Psoas muscle (tissue), 8 donors: Measurements from ENCODE around the gene LTB. TPM values are rescaled to one million over a fixed set of nuclear protein-coding genes. Genes with fewer than 3 reads are reported as not detected.
A peak's percentile ranks its signal among the peaks of the same experiment; 100 is the strongest.

Experiments used
- ATAC-seq, 4 donors: fragments of 200-7000 bp; cut with Tn5 transposase; one replicate each; pipeline ENCODE4 v1.9.1; 2020; ENCODE audit warnings: moderate library complexity in 3 of 4, mild to moderate bottlenecking in 2 of 4
- DNase-seq, 2 donors: peaks; one replicate each; pipeline ENCODE4 v3.0.0-alpha.2; 2020
- H3K27ac ChIP-seq: fragments of 200-600 bp; one replicate; pipeline ENCODE4 v1.8.0; 2022
- H3K27me3 ChIP-seq, 3 donors: fragments of 200-600 bp in 1 of 3; one replicate each; pipeline versions ENCODE4 v1.6.1 to v1.8.0; 2013 to 2022; ENCODE audit warnings: low read length in 2 of 3, mild to moderate bottlenecking in 2 of 3, moderate library complexity in 1 of 3; ENCODE audit not compliant: insufficient read depth in 3 of 3
- H3K36me3 ChIP-seq, 2 donors: fragments of 200-600 bp in 1 of 2; one replicate each; pipeline versions ENCODE4 v1.6.1 to v1.8.0; 2013 to 2022; ENCODE audit warnings: low read depth in 1 of 2, mild to moderate bottlenecking in 1 of 2, moderate library complexity in 1 of 2; ENCODE audit not compliant: insufficient read depth in 1 of 2
- H3K4me1 ChIP-seq: fragments of 200-600 bp; one replicate; pipeline ENCODE4 v1.8.0; 2022
- H3K4me3 ChIP-seq: fragments of 200-600 bp; one replicate; pipeline ENCODE4 v1.8.0; 2022; ENCODE audit warnings: mild to moderate bottlenecking
- H3K9me3 ChIP-seq: fragments of 200-600 bp; one replicate; pipeline ENCODE4 v1.8.0; 2022
- WGBS, 3 donors: extraction: QIAGEN DNeasy Blood & Tissue Kit; methylation state at CpG; one replicate each; pipeline versions ENCODE4 v1.1.6 to v1.1.7; 2013; 5-methylcytosine and 5-hydroxymethylcytosine counted together
- intact Hi-C, 2 donors: fragments of 100-400 bp; cut with DNase I; formaldehyde crosslinking; loops; one replicate each; pipeline versions ENCODE4 v1.11.0 to v1.14.2; 2022
- polyA plus RNA-seq, 3 donors: library from polyadenylated mRNA; stranded (reverse); fragments of 200-250 nt; gene quantifications; one replicate each; pipeline ENCODE4 v1.2.3, GENCODE V29; 2013
- total RNA-seq, 4 donors: library from RNA; stranded (reverse); fragmentation: NEBNext Ultra II Directional in 2 of 4; extraction: Animal tissue kit (Norgen Biotek cat#: 25700) in 2 of 4; gene quantifications; one replicate each; pipeline versions ENCODE4 v1.2.1 to v1.2.4, GENCODE V29; 2021 to 2023
- TF ChIP-seq, protein P1 (sequence below): fragments of 200-600 bp; IDR thresholded peaks from one replicate; pipeline ENCODE4 v1.8.0; 2022; ENCODE audit warnings: antibody characterized with exemption
- donor health status: healthy with polysubstance abuse.
- donor health status: DM: no; HTN: no; CAD: no; lungs with moderate emphysema.
- donor health status: Bipolar disorder and iron deficiency.
- donor health status: healthy.
- donor health status: DM: yes; HTN: yes; CAD: no.
- donor health status: DM: no; HTN: no; CAD: no.
- donor health status: DM: no; HTN: no; CAD: no.
- donor health status: DM: yes; HTN: yes; CAD: no.

The LTB gene
- total and polyA plus RNA-seq, 7 donors: 0.08 to 1.0 (median 0.71) TPM

DNA sequence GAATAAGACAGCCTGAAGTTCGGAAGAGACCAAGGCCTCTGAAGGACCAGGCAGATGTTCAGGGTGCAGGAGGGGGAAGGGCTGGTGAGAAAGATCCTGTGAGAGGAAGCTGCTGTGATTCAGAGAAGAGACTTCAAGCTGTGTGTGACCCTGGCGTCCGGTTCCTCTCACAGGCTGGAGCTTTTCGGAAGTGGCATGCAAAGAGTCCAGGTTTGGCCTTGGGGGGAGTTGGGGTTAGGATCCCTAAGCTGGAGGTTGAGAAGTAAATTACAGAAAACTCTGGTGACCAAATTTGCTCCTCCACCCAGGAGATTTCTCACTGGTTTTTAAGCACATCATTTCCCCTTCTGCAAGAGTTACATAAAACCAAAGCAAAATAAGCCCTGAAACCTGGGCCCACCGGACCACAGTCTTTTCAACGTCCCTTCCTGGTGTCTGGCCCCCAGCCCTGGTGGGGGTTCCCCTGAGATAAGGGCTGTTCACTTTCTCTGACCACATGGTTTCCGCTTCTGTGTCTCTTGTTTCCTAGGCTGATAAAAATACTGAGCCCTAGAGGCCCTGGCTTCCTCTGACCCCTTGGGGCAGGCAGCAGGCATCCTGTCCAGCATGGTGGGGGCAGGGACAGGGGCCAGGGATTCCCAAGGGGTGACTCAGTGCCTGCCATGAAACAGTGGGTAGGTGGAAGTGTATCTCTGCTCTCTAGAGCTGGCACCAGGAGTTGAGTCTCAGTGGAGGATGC is 22.1 kb downstream of the LTB start:
- intact Hi-C loops: no loop called here
- Histone ChIP-seq H3K4me3 (peak overlapping the region; percentile 13), H3K36me3 (peaks cover 3 to 44% of the 10 kb centered on the region in 2 donors), H3K9me3 (no peaks in the 10 kb centered on the region), H3K27me3 (no peaks in the 10 kb centered on the region), H3K27ac (peak overlapping the region; percentile 58), H3K4me1 (peaks cover 22% of the 10 kb centered on the region)
- TF ChIP-seq, protein P1, sequence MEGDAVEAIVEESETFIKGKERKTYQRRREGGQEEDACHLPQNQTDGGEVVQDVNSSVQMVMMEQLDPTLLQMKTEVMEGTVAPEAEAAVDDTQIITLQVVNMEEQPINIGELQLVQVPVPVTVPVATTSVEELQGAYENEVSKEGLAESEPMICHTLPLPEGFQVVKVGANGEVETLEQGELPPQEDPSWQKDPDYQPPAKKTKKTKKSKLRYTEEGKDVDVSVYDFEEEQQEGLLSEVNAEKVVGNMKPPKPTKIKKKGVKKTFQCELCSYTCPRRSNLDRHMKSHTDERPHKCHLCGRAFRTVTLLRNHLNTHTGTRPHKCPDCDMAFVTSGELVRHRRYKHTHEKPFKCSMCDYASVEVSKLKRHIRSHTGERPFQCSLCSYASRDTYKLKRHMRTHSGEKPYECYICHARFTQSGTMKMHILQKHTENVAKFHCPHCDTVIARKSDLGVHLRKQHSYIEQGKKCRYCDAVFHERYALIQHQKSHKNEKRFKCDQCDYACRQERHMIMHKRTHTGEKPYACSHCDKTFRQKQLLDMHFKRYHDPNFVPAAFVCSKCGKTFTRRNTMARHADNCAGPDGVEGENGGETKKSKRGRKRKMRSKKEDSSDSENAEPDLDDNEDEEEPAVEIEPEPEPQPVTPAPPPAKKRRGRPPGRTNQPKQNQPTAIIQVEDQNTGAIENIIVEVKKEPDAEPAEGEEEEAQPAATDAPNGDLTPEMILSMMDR: no peak
- peak; percentile 62 to 75 for DNase-seq
- 48 to 65% (median 62%) methylated on average over 7 of the region's 7 CpGs for WGBS, 3 donors
- ATAC-seq: peak; percentile 76 to 84 (median 78)

DNA sequence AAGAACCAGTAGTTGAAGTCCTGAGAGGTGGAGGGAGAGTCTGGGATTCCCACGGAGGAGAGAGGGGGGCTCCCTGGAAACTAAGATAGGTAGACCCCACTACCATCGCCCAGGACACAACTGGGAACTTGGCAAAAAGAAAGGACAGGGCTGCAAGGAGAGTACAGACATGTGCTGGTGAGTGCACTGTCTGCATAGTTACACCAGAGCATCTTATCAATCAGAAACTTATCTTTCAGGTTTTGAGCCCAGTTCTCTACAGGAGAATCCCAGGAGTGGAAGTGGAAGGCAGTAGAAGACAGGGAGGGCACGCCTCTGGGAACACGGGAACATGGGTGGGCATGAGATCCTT is 22.6 kb downstream of the LTB start:
- H3K36me3 ChIP-seq: peaks cover 3 to 47% of the 10 kb centered on the region in 2 donors
- no peak for DNase-seq

DNA sequence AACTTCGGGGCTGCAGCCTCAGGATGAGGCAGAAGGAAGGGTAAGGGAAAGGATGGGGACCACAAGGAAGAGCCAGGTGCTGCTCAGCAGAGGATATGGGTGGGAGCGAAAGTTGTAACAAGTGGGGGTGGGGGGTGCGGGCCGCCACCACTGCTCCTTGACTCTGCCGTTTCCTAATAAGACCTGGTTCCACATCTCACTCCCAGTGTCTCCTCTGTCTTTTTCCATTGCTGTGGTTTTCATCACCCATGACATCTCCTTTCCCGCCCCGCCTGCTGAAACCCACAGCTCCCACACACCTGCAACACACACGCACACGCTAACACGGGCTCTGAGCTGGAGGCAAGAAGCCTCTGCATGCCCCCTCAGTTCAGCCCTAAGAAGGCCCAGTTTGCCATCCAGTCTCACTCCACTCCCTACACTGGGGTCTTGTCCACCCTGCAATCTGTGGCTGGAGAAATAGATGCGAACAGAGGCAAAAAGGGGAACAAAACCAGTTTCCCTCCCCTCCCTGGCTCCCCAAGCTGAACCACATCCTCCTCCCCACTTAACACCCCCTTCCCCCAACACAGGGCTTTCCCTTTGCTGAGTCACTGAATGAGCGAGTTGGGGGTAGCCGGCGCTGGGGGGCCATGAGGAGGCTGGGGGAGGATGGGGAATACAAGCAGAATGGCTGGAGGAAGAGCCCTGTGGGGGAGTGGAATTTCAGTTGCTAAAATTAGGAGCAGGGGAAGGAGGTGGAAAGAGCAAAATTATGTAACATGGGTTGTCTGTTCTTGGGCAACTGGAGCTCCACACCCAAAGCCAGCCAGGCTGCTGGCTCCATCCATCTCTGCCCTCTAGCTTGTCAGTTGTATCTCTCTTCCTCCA is 23.4 kb downstream of the LTB start:
- peaks cover 3 to 54% of the 10 kb centered on the region in 2 donors for H3K36me3 ChIP-seq
- ATAC-seq (peak; percentile 32 to 50 (median 40)), DNase-seq (peak in 1 of 2 donors; percentile 33)
- no peak overlapping the region for H3K4me3 ChIP-seq
- TF ChIP-seq, protein P1: no peak
- 78 to 83% (median 79%) methylated on average over 14 of the region's 14 CpGs for WGBS, 3 donors
- peaks cover 22% of the 10 kb centered on the region for H3K4me1 ChIP-seq
- peak overlapping the region; percentile 58 for H3K27ac ChIP-seq
- no peaks in the 10 kb centered on the region for H3K27me3 ChIP-seq
- intact Hi-C loops: no loop called here
- H3K9me3 ChIP-seq: no peaks in the 10 kb centered on the region

More for the DNA sequence above, 22.6 kb downstream of the LTB start:
- WGBS, 3 donors: 61 to 64% (median 63%) methylated on average over 4 of the region's 4 CpGs
- Histone ChIP-seq H3K9me3 (no peaks in the 10 kb centered on the region), H3K27me3 (no peaks in the 10 kb centered on the region), H3K27ac (peak overlapping the region; percentile 58), H3K4me3 (no peak overlapping the region), H3K4me1 (peaks cover 22% of the 10 kb centered on the region)
- TF ChIP-seq, protein P1: no peak
- peak in 1 of 4 donors; percentile 9 for ATAC-seq
- intact Hi-C loops: no loop called here

DNA sequence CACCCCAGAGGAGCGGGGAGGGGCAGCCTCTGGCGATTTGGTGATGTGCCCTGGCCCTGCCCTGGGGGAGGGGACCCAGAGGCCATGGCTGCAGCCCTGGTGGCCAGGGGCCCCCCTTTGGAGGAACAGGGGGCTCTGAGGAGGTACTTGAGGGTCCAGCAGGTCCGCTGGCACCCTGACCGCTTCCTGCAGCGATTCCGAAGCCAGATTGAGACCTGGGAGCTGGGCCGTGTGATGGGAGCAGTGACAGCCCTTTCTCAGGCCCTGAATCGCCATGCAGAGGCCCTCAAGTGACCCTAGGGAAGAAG is 24.0 kb downstream of the LTB start:
- H3K36me3 ChIP-seq: peaks cover 3 to 60% of the 10 kb centered on the region in 2 donors
- peaks cover 22% of the 10 kb centered on the region for H3K4me1 ChIP-seq
- DNase-seq (no peak), ATAC-seq (no peak)
- WGBS, 3 donors: 75 to 86% (median 85%) methylated on average over 8 of the region's 8 CpGs
- TF ChIP-seq, protein P1: no peak
- no peaks in the 10 kb centered on the region for H3K27me3 ChIP-seq
- intact Hi-C loops: no loop called here
- H3K9me3 ChIP-seq: no peaks in the 10 kb centered on the region
- H3K4me3 ChIP-seq: no peak overlapping the region
- H3K27ac ChIP-seq: peak overlapping the region; percentile 41
